Head of caudate nucleus (tissue), 42 donors: ENCODE results near the gene LAMC2.

Source experiments
- DNase-seq, 42 donors: peaks; one replicate each; pipeline versions ENCODE4 v3.0.0 to v3.0.0-alpha.2; 2020 to 2021; ENCODE audit warnings: mixed read lengths in 7 of 42
- intact Hi-C: fragments of 100-400 bp; cut with DNase I; formaldehyde crosslinking; loops from one replicate; pipeline ENCODE4 v1.15.0; 2022

LAMC2 gene

GRCh38 chr1:183166454-183166853 lies 19.6 kb upstream of the LAMC2 start:
- intact Hi-C loops = no loop called here
- DNase-seq = peak in 40 of 42 donors; percentile 21 to 85 (median 52)

GRCh38 chr1:183167676-183168075 lies 18.4 kb upstream of the LAMC2 start:
- DNase-seq = no peak
- intact Hi-C loops = no loop called here

DNA sequence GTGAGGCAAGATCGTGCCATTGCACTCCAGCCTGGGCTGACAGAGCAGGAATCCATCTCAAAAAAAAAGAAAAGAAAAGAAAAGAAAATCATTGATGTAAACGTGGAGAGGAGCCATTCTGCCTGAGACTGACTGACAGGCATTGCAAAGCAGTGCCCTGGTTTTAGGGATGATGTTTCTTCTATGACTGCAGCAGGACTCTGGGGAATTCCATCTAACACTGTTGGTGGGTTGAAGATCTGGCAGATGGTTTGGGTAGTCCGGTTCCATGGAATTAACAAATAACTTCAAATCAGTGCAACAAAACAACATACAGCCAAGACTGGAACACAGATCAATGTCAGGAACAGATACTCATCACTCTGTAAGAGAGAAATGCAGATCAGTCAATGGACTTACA lies 17.8 kb upstream of the LAMC2 start:
- intact Hi-C loops = no loop called here
- no peak for DNase-seq

DNA sequence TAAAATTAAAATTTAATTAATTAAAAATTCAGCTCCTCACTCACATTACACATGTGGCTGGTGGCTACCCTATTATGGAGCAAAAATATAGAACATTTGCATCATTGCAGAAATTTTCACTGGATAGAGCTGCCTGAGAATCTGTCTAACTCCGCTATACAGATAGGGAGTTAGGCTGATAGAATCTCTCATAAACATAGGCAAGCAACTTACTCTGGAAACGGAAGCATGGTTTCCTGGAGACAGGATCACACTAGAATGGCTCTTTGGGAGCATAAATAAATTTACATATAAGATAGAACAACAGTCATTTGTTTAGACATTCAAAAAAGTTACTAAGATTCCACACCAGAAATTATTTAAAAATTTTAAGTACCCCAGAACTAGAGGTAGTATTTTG lies 12.2 kb upstream of the LAMC2 start:
- no peak for DNase-seq
- intact Hi-C loops = no loop called here

DNA sequence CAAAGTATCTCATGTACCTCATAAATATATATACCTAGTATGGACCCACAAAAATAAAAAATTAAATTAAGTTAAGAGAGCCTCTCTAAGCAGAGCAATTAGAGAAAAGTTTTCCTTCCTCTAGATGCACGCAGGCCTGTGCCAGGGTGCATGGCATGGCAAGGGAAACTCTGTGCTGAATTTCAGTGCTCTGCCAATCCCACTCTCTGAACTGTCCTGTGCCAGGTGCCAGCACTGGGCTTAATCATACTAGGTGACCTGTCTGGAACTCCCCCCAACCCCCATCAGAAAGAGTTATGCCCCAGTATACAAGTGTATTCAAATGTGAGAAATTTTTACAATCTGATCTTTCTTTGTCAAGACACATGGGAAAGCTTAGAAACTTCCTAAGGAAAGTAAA lies 10.4 kb upstream of the LAMC2 start:
- no peak for DNase-seq
- intact Hi-C loops = no loop called here

GRCh38 chr1:183178545-183178944 lies 7.5 kb upstream of the LAMC2 start:
- DNase-seq = no peak
- intact Hi-C loops = no loop called here

DNA sequence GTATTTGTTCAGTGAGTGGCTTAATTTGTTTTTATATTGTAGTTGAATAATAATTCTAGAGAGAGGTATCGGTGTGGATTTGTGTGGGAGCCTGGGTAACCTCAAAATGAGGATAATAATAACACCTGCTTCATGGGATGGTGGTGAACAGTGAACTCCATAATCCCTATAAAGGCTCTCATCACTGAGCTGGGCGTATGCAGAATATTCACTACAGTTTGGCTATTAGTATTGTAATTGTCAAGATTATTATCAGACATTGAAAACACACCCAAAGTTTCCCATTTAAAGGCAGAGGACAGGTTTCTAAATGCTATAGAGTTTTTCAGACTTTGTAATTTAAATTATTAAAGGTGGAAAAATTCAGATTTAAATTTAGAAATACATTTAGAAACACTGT lies 7.0 kb upstream of the LAMC2 start:
- intact Hi-C loops = no loop called here
- no peak for DNase-seq

DNA sequence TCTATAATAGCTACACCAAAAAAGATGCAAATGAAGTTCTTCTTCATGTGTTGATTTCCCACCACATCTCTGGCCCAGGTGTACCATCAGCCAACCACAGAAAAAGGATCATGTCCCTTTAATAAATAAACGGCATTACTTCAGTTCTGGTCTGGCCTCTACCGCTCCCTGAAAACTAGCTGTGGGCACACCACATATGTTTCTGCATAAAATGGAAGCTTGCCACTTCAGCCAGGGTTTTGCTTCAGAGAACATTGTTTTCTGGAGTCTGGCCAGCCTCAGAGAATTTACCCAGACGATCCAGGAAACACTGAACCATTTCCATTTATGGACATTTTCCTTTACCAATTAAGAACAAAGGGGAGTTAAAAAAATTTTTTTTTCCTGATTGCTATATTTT lies 5.8 kb upstream of the LAMC2 start:
- intact Hi-C loops = no loop called here
- no peak for DNase-seq

DNA sequence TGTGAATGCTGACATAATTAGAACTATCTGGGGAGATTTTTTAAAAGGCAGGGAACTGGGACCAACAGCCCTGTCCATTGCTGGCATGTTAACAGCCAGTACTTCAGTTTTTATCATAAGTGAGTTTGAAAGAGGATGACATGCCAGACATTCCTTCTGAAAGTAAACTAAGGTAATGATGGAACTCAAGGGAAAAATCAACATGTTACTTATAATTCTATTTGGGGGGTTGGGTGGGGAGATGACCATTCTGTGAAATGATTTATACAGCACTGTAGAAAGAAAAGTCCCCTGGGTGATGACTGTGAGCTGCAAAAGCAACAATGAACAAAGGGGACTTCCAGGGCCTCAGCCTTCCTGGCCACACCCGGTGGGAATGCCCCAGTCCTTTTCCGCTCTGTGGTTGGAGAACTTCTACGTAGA lies 5.4 kb upstream of the LAMC2 start:
- intact Hi-C loops = no loop called here
- no peak for DNase-seq

DNA sequence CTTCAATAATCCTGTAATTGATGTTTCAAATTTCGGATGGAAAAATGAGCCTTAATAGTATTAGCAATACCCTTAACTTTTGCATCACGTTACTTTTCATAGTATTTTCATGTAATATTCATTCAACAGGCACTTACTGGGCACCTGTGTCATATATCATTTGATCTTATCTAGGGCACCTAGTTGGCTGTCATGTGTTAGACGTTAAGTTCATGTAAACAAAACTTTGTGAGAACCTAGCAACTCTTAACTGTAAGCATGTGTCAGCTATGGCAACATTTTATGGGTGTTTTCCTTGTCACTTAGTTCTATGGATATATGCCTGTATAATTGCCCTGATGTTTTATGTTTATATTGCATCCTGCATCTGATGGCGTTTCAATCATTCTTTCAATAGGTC lies 777 bp downstream of the LAMC2 start:
- intact Hi-C loops = no loop called here

GRCh38 chr1:183188240-183188639 lies 2.2 kb downstream of the LAMC2 start:
- DNase-seq = no peak
- intact Hi-C loops = no loop called here

More for the DNA sequence above, 777 bp downstream of the LAMC2 start:
- no peak for DNase-seq

DNA sequence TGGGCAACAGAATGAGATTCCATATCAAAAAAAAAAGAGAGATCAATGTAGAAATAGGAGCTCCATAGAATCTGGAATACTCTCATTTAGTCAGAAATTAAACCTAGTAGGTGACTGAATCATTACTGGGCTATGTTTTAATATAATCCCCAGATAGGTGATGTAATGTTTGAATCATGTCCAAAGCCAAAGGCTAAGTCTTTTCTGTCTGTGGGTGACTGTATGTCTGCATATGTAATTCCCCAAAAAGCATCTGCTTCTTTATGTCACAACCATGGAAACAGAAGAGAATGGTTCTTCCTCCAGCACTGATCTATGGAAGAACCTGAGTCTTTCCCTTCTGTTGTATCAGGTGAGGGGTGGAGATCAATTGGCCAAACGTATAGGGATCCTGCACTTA lies 5.8 kb downstream of the LAMC2 start:
- DNase-seq = no peak
- intact Hi-C loops = no loop called here

- no peak for DNase-seq
- intact Hi-C loops = no loop called here
Measured at GRCh38 chr1:183193963-183194525, 8.0 kb downstream of the LAMC2 start.

DNA sequence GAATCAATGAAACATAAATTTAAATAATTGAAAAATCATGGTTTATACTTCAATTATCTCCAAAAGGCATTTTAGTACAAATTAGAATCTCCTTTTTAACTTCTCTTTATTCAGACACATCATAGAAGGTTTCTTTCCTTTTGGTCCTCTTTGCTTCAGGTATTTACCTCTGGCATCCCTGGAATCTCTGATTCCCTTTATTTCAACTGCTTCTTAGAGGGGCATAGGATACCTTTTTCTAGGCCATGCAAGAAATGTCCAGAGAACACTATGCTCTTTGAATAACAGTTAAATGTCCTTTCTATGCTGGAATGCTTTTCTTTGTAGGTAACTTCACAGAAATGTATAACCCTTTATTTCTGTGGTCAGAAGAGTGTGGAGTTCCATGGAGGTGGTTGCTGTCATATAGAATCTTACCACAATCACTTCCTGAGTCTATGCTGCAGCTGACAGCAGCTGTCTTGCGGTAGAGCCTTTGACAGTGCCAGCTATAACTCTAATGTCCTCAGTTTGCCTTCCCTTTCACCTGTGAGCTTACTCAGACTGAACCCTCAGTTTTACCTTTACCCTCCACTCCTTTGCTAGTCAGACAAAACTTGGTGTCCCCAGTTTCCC lies 8.6 kb downstream of the LAMC2 start:
- DNase-seq = no peak
- intact Hi-C loops = no loop called here

DNA sequence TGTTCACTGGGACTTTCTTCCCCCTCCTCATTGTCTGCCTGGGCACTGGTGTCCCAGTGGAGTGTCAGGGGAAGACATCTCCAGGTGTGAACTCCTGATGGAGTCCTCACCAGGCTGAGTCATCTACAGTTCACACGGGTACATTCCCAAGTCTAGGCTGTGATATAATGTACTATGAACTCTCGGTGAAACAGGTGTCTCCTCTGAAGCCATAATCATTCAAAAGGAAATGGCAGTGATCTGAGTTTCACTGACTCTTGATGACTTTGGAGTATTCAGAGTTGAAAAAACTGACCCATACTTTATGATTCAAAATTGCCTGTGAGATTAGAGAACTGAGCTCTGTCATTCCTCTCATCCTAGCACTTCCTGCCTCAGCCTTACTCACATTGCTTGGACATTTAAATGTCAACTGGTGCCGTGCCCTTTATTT lies 9.1 kb downstream of the LAMC2 start:
- DNase-seq = no peak

DNA sequence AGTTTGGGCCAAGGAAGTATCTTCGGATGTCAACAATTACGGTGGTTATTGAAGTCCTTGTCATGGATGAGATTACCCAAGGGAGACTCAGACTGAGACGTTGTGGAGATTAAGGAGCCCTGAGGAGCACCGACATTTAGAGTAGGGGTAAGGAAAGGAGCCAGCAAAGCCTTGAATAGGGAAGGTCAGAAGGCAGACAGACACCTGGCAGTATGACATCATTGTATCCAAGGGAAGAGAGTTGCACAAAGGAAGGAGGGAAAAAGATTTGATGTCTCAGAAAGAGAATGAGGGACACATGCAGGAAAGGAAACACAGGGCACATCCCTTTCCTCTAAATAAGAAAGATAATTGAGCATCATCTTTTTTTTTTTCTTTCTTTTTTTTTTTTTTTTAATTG lies 11.7 kb downstream of the LAMC2 start:
- DNase-seq = no peak
- intact Hi-C loops = no loop called here

More for the DNA sequence above, 9.1 kb downstream of the LAMC2 start:
- intact Hi-C loops = no loop called here

DNA sequence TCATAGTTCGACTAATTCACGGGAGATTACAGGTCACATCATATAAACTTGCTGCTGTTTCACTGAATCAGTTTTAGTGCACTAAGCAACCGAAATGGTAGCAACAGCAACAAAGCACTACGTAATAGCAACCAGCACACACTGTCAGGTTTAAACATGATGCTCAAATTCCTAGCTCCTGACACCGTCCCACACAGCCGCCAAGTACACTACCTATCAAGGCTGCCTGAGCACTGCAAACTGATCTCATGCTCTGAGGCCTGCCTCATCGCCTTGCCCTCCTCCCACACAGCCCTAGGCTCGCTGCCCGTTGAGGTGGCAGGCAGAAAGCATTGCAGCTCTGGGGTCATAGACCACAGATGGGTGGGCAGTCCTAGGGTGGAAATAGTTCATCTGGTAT lies 12.4 kb downstream of the LAMC2 start:
- peak in 17 of 42 donors; percentile 7 to 62 (median 23) for DNase-seq
- intact Hi-C loops = no loop called here

DNA sequence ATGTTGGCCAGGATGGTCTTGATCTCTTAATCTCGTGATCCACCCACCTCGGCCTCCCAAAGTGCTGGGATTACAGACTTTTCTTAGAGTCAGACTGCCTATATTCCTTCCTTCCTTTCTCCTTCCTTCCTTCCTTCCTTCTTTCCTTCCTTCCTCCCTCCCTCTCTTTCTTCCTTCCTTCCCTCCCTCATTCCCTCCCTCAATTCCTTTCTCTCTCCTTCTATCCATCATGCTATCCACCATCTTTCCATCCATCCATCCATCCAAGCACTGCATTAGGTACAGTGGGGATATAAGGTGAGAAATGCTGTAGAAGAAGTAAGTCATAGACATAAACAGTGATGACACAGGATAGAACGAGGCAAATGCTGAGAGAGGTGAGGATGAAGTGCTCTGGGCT lies 13.2 kb downstream of the LAMC2 start:
- DNase-seq = no peak
- intact Hi-C loops = no loop called here

- DNase-seq = no peak
- intact Hi-C loops = no loop called here
Measured at GRCh38 chr1:183200451-183200850, 14.4 kb downstream of the LAMC2 start.

GRCh38 chr1:183203094-183203493 lies 17.0 kb downstream of the LAMC2 start:
- intact Hi-C loops = no loop called here
- DNase-seq = no peak

- intact Hi-C loops = no loop called here
- no peak for DNase-seq
Measured at GRCh38 chr1:183205196-183205781, 19.2 kb downstream of the LAMC2 start.
